GM23248 (cell line): ENCODE data around the gene PRKCE. TPM values are rescaled to one million over a fixed set of nuclear protein-coding genes. Genes with fewer than 3 reads are reported as not detected.

Experiments
- DNase-seq: peaks from one replicate; pipeline ENCODE4 v3.0.0-alpha.2; 2015
- H2AFZ ChIP-seq: fragments of 200-600 bp; sonication (generic); 2 replicates; pipeline ENCODE4 v1.6.1; 2016; ENCODE audit warnings: antibody characterized with exemption
- H3F3A ChIP-seq: fragments of 200-600 bp; sonication (generic); 2 replicates; pipeline ENCODE4 v1.6.1; 2016; ENCODE audit warnings: mild to moderate bottlenecking, antibody characterized with exemption, mixed run types; ENCODE audit not compliant: insufficient read depth
- H3K27ac ChIP-seq: fragments of 200-600 bp; sonication (generic); 2 replicates; pipeline ENCODE4 v1.5.1; 2016; ENCODE audit warnings: mild to moderate bottlenecking
- H3K27me3 ChIP-seq: fragments of 200-600 bp; sonication (generic); replicated peaks from 2 replicates; pipeline ENCODE4 v1.6.1; 2016; ENCODE audit warnings: mild to moderate bottlenecking; ENCODE audit not compliant: insufficient read depth
- H3K36me3 ChIP-seq: fragments of 200-600 bp; sonication (generic); 2 replicates; pipeline ENCODE4 v1.6.1; 2016; ENCODE audit warnings: low read depth, mild to moderate bottlenecking
- H3K4me1 ChIP-seq: fragments of 200-600 bp; sonication (generic); 2 replicates; pipeline ENCODE4 v1.6.1; 2016; ENCODE audit warnings: mild to moderate bottlenecking; ENCODE audit not compliant: insufficient read depth
- H3K4me2 ChIP-seq: fragments of 200-600 bp; sonication (generic); one replicate; pipeline ENCODE4 v1.6.1; 2016; ENCODE audit warnings: mild to moderate bottlenecking; ENCODE audit not compliant: unreplicated experiment
- H3K4me3 ChIP-seq: fragments of 200-600 bp; sonication (generic); 2 replicates; pipeline ENCODE4 v1.5.1; 2016; ENCODE audit warnings: mild to moderate bottlenecking
- H3K79me2 ChIP-seq: fragments of 200-600 bp; sonication (generic); 2 replicates; pipeline ENCODE4 v1.6.1; 2016; ENCODE audit warnings: mild to moderate bottlenecking; ENCODE audit not compliant: insufficient read depth
- H3K9ac ChIP-seq: fragments of 200-600 bp; sonication (generic); 2 replicates; pipeline ENCODE4 v1.6.1; 2016; ENCODE audit warnings: mild to moderate bottlenecking
- H3K9me2 ChIP-seq: fragments of 200-600 bp; sonication (generic); 2 replicates; pipeline ENCODE4 v1.6.1; 2016; ENCODE audit warnings: mixed run types, mild to moderate bottlenecking, moderate library complexity; ENCODE audit not compliant: insufficient read depth
- H3K9me3 ChIP-seq: fragments of 200-600 bp; sonication (generic); one replicate; pipeline ENCODE4 v1.6.1; 2017; ENCODE audit warnings: low read depth
- H4K20me1 ChIP-seq: fragments of 200-600 bp; sonication (generic); 2 replicates; pipeline ENCODE4 v1.6.0; 2016; ENCODE audit not compliant: insufficient read depth
- EZH2 ChIP-seq: fragments of 200-600 bp; sonication (generic); IDR thresholded peaks from 2 replicates; pipeline ENCODE4 v1.6.1; 2018; ENCODE audit warnings: antibody characterized with exemption, mild to moderate bottlenecking; ENCODE audit not compliant: insufficient read depth, poor library complexity, severe bottlenecking
- EZH2phosphoT487 ChIP-seq: fragments of 200-600 bp; sonication (generic); IDR thresholded peaks from 2 replicates; pipeline ENCODE4 v1.6.1; 2018; ENCODE audit warnings: antibody characterized with exemption, moderate library complexity, mild to moderate bottlenecking, low read depth; ENCODE audit not compliant: insufficient read depth
- WGBS, 2 experiments: methylation state at CpG; one replicate each; pipeline ENCODE4 v1.1.6; 2015 to 2017; ENCODE audit warnings: low lambda C conversion rate in 2 of 2, low coverage in 1 of 2; ENCODE audit errors: missing lambda C conversion rate in 2 of 2; 5-methylcytosine and 5-hydroxymethylcytosine counted together
- in situ Hi-C: fragments of 300-500 bp; cut with MboI; formaldehyde crosslinking; loops from 2 replicates; pipeline ENCODE4 v1.15.0; 2020
- polyA plus RNA-seq: library from polyadenylated mRNA; unstranded; fragments of >200 nt; fragmentation: Nextera tagmentation; extraction: Ambion mirVana; gene quantifications from 2 replicates; pipeline ENCODE4 v1.2.1, GENCODE V29; 2016
- total RNA-seq: library from RNA; depleted of rRNA; stranded (reverse); fragments of >200 nt; shearing (Covaris generic); gene quantifications from 2 replicates; pipeline ENCODE4 v1.2.3, GENCODE V29; 2014

Gene PRKCE
- total and polyA plus RNA-seq, 2 experiments from 2014 or later = 5.9 to 7.0 TPM

DNA sequence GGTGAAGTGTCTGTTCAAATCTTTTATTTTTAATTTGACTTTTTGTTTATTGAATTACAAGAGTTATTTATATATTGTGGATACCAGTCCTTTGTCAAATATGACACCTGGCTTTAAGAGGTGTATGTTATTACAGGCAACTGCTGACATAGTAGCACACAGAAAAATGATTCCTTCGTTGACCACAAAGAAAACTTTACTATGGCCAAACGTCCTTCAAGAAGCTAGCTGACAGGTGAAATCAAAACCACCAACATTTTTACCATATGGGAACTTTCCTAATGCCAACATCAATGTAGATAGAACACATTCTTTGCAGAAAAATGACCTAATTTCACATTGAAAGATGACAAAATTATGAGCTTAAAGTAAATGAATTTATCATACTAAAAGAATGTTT lies 34.0 kb upstream of the PRKCE start:
- H3K36me3 ChIP-seq = no peaks in the 10 kb centered on the region
- in situ Hi-C loops = no loop called here
- DNase-seq = no peak
- 53 to 55% methylated on average over 2 of the region's 2 CpGs for WGBS, 2 experiments
- 0 out of 2 replicates have a peak, but pooled peaks cover 10% of the 10 kb centered on the region for H3F3A ChIP-seq
- peak overlapping the region; percentile 2 for H3K4me2 ChIP-seq
- no peaks in the 10 kb centered on the region for H4K20me1 ChIP-seq
- no peaks in the 10 kb centered on the region for H3K9me2 ChIP-seq
- H3K9ac ChIP-seq = no peak overlapping the region
- H3K27me3 ChIP-seq = no peaks in the 10 kb centered on the region
- H3K4me3 ChIP-seq = no peak overlapping the region
- no peak overlapping the region for H3K27ac ChIP-seq
- TF ChIP-seq EZH2 (no peak), EZH2phosphoT487 (no peak)
- H3K4me1 ChIP-seq = peaks cover 13% of the 10 kb centered on the region
- H2AFZ ChIP-seq = no peak overlapping the region
- H3K9me3 ChIP-seq = no peaks in the 10 kb centered on the region
- no peaks in the 10 kb centered on the region for H3K79me2 ChIP-seq

DNA sequence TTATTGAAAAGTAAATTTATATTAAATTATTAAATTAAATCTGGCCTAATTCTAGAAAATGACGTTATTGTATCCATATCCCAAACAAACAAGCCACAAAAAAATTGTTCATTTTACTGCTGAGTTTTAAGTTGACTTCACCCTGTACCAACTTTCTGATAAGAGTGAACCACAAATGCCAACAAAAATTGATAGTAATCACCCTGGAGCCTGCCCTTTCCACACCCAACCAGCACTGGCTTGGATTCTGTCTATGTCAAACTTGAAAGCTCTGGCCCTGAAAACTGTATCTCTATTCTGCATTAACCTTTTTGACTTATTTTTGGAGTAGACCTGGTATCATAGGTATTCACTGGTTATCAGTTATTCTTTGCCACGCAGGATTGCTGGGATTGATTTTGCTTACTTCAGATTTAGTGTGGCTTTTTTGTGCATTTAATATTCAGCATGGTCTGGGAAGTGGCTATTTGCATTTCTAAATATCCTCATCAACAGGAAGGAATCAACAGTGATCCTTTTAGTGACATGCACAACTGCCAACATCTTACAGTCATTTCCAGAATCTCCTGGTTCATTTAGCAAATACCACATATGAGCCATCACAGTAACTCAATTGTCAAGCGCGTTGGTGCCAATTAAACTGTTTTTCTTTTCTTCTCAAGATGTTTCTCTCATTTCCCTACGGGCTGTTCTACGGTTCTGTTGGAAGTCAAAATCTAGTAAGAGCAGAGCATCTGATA lies 29.0 kb upstream of the PRKCE start:
- 61 to 63% methylated on average over 6 of the region's 6 CpGs for WGBS, 2 experiments
- TF ChIP-seq EZH2phosphoT487 (no peak), EZH2 (no peak)

GRCh38 chr2:45623098-45623497 lies 28.4 kb upstream of the PRKCE start:
- H3K9me2 ChIP-seq = no peaks in the 10 kb centered on the region
- H3K4me1 ChIP-seq = peaks cover 6% of the 10 kb centered on the region
- no peak for DNase-seq
- no peaks in the 10 kb centered on the region for H3K27me3 ChIP-seq
- no peaks in the 10 kb centered on the region for H3K9me3 ChIP-seq
- no peak overlapping the region for H3K4me2 ChIP-seq
- H3K27ac ChIP-seq = no peak overlapping the region
- no peaks in the 10 kb centered on the region for H4K20me1 ChIP-seq
- H3F3A ChIP-seq = no peaks in the 10 kb centered on the region
- 77 to 78% methylated on average over 3 of the region's 3 CpGs for WGBS, 2 experiments
- H3K36me3 ChIP-seq = no peaks in the 10 kb centered on the region
- H3K4me3 ChIP-seq = no peak overlapping the region
- H3K9ac ChIP-seq = no peak overlapping the region
- in situ Hi-C loops = no loop called here
- TF ChIP-seq EZH2phosphoT487 (no peak), EZH2 (no peak)
- H2AFZ ChIP-seq = no peak overlapping the region
- H3K79me2 ChIP-seq = no peaks in the 10 kb centered on the region

More for the DNA sequence above, 29.0 kb upstream of the PRKCE start:
- Histone ChIP-seq H3K4me1 (peaks cover 6% of the 10 kb centered on the region), H3K36me3 (no peaks in the 10 kb centered on the region), H3K9me3 (no peaks in the 10 kb centered on the region), H3K4me2 (no peak overlapping the region), H4K20me1 (no peaks in the 10 kb centered on the region), H3K27me3 (no peaks in the 10 kb centered on the region), H2AFZ (no peak overlapping the region), H3F3A (no peaks in the 10 kb centered on the region), H3K9me2 (no peaks in the 10 kb centered on the region), H3K4me3 (no peak overlapping the region), H3K9ac (no peak overlapping the region), H3K27ac (no peak overlapping the region), H3K79me2 (no peaks in the 10 kb centered on the region)
- in situ Hi-C loops = no loop called here
- no peak for DNase-seq

- in situ Hi-C loops = no loop called here
- no peaks in the 10 kb centered on the region for H3K4me1 ChIP-seq
- no peaks in the 10 kb centered on the region for H3K9me3 ChIP-seq
- H4K20me1 ChIP-seq = no peaks in the 10 kb centered on the region
- no peaks in the 10 kb centered on the region for H3F3A ChIP-seq
- no peak overlapping the region for H3K4me2 ChIP-seq
- H3K4me3 ChIP-seq = no peak overlapping the region
- H3K79me2 ChIP-seq = no peaks in the 10 kb centered on the region
- no peaks in the 10 kb centered on the region for H3K27me3 ChIP-seq
- no peak overlapping the region for H2AFZ ChIP-seq
- no peak for TF ChIP-seq EZH2phosphoT487
- no peak for TF ChIP-seq EZH2
- H3K27ac ChIP-seq = no peak overlapping the region
- no peaks in the 10 kb centered on the region for H3K36me3 ChIP-seq
- DNase-seq = no peak
- H3K9me2 ChIP-seq = no peaks in the 10 kb centered on the region
- no peak overlapping the region for H3K9ac ChIP-seq
These were observed 25.7 kb upstream of the PRKCE start for GRCh38 chr2:45625824-45626223.
